Cardiac fibroblast (primary cell): ENCODE measurements around the gene S100A5.

ENCODE experiments used
- DNase-seq, 2 donors: peaks; one replicate each; pipeline versions ENCODE4 v3.0.0 to v3.0.0-alpha.2; 2010; ENCODE audit warnings: low read depth in 2 of 2
- H3K4me3 ChIP-seq, 2 donors: replicated peaks in 1 of 2; 1 replicate in 1 of 2; 2 replicates in 1 of 2; pipeline ENCODE4 v1.5.1; 2011; ENCODE audit warnings: low read depth in 2 of 2, low read length in 2 of 2, mild to moderate bottlenecking in 2 of 2, moderate library complexity in 1 of 2
- TF ChIP-seq, protein P1 (sequence below): IDR thresholded peaks from one replicate; pipeline ENCODE4 v1.5.1; 2011; ENCODE audit warnings: low read depth, mild to moderate bottlenecking, low read length, inconsistent platforms

Gene S100A5

DNA sequence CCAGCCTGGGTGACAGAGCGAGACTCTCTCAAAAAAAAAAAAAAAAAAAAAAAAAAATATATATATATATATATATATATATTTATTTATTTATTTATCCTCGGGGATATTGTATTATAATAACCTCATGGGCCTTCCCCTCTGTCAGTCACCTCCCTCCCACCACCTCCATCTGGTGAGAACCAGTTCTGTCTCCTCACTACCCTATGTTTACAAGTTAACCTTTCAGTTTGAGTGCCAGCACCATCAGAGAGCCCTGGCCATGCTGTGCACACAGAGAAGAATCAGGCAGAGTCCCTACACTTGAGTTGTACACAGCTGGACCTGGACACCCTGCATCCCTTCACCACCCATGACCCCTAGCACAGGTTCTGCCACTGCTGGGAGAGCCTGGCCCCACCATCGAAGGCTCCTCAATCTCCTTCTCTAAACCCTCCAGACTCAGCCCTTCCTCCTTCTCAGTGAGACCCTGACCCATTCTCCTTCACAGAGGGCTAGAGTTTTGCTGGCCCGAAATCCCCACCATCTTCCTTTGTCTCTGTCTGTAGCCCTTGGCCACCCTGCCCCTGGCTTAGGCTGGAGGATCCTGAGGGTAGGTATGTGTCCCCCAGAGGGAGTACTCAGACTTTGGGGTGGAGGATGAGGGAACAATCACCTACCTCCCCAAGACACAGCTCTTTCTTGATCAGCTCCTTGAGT is 1.2 kb downstream of the S100A5 start:
- TF ChIP-seq, protein P1, sequence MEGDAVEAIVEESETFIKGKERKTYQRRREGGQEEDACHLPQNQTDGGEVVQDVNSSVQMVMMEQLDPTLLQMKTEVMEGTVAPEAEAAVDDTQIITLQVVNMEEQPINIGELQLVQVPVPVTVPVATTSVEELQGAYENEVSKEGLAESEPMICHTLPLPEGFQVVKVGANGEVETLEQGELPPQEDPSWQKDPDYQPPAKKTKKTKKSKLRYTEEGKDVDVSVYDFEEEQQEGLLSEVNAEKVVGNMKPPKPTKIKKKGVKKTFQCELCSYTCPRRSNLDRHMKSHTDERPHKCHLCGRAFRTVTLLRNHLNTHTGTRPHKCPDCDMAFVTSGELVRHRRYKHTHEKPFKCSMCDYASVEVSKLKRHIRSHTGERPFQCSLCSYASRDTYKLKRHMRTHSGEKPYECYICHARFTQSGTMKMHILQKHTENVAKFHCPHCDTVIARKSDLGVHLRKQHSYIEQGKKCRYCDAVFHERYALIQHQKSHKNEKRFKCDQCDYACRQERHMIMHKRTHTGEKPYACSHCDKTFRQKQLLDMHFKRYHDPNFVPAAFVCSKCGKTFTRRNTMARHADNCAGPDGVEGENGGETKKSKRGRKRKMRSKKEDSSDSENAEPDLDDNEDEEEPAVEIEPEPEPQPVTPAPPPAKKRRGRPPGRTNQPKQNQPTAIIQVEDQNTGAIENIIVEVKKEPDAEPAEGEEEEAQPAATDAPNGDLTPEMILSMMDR, result no peak
- H3K4me3 ChIP-seq, result no peak overlapping the region
- DNase-seq, result no peak

DNA sequence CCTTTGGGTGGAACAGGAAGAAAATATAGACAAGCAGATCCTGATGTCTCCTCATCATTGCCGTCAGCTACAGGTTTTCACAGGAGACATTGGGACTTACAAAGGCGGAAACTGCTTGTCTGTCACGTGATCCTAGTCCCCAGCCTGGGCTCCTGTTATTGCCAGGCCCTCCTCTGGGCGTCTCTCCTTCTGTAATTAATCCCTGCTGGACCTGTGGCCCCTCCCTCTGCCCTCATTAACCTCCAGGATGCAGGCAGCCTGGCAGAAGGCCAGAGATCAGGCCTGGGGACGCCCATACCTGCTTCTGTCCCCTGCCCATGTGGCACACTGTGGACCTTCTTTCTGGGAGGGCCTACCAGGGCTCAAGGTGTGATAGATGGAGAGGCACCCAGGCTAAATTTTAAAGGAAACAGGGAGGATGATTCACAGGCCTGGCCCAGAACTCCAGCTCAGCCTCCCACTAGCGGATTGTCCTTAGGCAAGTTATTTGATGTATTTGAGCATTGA is 2.4 kb downstream of the S100A5 start:
- H3K4me3 ChIP-seq, result no peak overlapping the region
- TF ChIP-seq, protein P1, result no peak
- no peak for DNase-seq

DNA sequence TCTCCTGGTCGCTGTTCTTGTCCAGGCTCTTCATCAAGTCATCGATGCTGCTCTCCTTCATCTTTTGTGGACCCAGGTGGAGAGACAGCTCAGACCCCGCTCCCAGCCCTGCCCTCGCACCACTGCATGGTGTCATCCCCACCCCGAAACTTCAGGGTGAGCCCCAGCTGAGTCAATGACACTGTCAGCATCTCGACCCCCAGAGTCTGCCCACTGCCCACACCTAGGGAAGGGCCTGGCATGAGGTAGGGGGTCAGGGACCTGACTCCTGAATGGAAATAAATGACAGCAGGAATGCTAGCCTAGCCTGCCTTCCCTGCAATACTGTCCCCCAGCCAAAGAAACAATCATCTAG is 3.4 kb downstream of the S100A5 start:
- H3K4me3 ChIP-seq, result no peak overlapping the region
- DNase-seq, result no peak
- TF ChIP-seq, protein P1, result no peak

DNA sequence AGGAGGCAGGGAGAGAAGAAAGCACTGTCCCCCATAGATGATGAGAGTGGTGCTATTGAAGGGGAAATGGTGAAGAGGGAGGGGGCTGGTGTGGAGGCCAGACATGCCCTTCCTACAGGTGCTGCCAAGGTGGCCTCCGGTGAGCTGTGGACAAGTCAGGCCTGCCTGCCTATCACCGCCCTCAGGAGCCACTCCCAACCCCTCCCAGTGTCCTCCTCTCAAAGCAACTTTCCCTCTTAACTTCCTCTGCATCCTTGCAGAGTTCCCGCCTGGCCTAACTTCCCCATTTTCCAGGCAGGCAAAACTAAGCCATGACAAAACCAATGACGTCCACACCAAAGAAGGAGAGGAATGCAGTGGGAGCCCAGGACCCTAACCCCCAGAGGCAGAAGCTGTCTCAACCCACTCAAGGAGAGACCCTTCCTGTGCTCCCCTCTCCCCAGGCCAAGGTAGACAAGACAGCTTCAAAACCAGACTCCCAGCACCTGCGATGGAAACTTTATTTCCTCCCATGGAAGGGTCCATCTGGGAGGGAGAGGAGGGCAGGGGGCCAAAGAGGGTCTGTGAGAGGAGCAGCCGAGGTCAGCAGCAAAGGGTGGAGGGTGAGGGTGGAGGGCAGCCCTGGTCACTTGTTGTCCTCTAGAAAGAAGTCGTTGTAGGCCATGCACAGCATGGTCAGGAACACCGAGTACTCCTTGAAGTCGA is 3.9 kb downstream of the S100A5 start:
- H3K4me3 ChIP-seq, result no peak overlapping the region
- TF ChIP-seq, protein P1, result no peak
- no peak for DNase-seq

DNA sequence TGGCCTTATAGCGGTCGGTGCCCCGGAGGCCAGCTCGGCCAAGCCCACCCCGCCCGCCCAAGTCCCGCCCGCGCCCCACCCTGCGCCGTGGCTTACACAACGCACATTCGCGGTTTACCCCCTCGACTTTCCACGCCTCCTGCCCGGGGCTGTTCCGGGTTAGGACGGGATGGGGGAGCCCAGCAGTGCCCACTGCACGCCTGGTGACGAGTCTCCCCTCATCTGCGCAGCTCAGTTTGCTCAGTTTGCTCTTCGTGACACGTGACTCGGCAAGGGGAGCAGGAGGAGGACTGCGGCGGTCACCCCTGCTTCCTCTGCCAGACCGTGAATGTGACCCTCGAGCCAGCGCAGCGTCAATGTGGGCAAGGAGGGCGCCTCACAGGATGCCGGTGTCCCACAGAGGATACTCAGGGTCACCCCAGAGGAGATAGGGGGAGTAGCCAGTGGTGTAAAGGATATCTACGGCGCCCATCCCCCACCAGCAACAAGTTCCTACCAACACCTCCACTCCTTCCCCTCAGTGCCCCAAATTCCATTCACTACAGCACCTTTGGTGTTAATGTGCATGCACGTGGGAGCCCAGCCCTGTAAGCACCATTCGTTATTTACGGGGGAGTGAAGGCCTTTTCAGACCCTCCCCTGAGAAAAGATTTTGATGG is 4.6 kb downstream of the S100A5 start:
- TF ChIP-seq, protein P1, result no peak
- H3K4me3 ChIP-seq, result peak overlapping the region; percentile 65 to 94
- peak; percentile 83 to 93 for DNase-seq

DNA sequence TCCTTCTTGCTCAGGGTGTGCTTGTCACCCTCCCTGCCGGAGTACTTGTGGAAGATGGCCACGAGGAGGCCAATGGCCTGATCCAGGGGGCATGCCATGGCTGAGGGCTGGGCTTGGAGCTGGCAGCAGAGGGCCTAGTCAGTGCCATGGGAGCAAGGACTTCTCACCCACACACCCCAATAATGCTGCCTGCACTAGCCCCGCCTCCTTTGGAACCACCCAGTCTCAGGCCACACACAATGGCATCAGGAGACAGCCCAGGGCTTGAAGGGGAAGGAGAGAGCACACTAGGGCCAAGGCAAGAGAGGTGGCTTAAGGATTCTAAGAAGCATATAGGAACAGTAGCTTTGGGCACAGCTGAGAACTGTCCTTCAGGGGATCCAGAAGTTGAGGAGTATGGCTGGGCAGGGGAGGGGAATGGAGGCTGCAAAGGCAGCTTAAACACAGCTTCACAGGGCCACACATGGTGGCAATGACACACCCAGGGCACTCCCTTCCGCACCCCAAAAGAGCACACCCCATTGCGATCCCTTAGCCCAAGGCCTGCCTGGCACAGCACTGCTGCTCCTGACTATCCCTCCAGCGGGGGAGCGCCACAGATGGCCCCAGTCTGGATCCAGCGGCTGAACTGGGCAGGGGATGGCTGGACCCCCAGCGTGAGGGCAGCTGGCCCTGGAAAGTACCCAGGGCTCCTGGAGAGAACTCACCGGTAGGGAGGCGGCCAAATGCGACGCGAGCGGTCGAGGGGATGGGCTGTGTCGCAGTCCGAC is 5.3 kb downstream of the S100A5 start, which contains the start of gene S100A6:
Gene S100A6 (minus strand): TSS at position 750 of the 770 bp plus-strand sequence. CDS start 652 bp downstream, at position 98.
- DNase-seq, result peak; percentile 46 to 58
- TF ChIP-seq, protein P1, result peak; percentile 13

More for the DNA sequence above, 5.3 kb downstream of the S100A5 start, which contains the start of gene S100A6:
- peak within 1 kb of the TSS; percentile 65 to 94 for H3K4me3 ChIP-seq
